ENCODE results near the gene ELL.

The ELL gene

DNA sequence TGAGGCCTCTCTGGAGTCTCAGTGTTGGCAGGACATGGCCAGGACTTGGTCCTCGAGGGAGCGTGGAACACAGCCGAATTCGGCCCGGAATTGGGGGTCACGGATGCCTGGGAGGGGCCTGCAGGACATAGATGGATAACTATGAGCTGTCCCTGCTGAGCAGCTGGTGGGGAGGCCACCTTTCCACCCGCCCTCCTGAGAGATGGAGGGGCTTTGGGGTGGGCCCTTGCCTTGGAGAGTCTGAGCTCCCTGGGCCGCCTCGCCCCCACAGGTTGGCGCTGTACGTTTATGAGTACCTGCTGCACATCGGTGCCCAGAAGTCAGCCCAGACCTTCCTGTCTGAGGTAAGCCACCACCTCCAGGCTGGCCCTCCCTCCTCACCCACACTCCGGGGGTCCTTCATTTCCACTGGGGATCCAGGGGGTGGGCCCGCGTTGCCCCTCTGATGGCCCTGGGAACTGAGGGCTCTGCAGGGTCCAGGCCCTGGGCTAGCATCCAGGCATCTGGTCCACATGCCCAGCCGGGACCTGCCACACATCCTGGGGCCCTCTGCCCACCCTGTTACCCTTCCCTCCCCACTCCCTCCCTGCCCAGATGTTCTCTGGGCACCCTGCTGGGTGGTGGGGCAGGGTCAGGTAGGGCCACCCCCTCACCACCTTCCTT is 94.7 kb downstream of the ELL start:
- H3K27ac ChIP-seq: no peak overlapping the region
- no peak for TF ChIP-seq CTCF (IDR thresholded peaks at IDR 0.05)
- no peak for TF ChIP-seq ZFX (IDR thresholded peaks at IDR 0.05; ENCODE audit: borderline replicate concordance)

DNA sequence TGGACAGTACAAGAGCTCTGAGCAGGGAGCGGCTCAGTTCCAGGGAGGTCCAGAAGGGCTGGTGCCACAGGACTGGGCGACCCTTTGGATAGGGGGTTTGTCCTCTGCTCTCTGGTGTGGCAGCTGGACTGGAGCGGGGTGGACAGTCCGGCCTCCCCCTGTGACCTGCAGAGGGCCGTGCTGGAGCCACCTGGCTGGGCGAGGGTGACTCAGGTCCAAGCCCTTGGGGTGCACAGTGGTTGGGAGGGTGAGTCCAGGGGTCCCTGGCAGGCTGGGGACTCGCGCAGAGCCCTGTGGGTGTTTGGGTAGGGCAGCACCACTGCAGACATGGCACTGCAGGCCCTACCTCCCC is 95.5 kb downstream of the ELL start:
- TF ChIP-seq CTCF (IDR thresholded peaks at IDR 0.05) (no peak), ZFX (IDR thresholded peaks at IDR 0.05; ENCODE audit: borderline replicate concordance) (no peak)
- no peak overlapping the region for H3K27ac ChIP-seq

GRCh38 chr19:18425515-18426415 is 96.1 kb downstream of the ELL start:
- TF ChIP-seq CTCF (IDR thresholded peaks at IDR 0.05): no peak
- TF ChIP-seq ZFX (IDR thresholded peaks at IDR 0.05; ENCODE audit: borderline replicate concordance): no peak
- no peak overlapping the region for H3K27ac ChIP-seq

GRCh38 chr19:18424890-18425514 is 96.9 kb downstream of the ELL start:
- TF ChIP-seq CTCF (IDR thresholded peaks at IDR 0.05): no peak
- H3K27ac ChIP-seq: no peak overlapping the region

GRCh38 chr19:18424122-18424889 is 97.6 kb downstream of the ELL start:
- H3K27ac ChIP-seq: no peak overlapping the region
- TF ChIP-seq ZFX (IDR thresholded peaks at IDR 0.05; ENCODE audit: borderline replicate concordance): no peak
- TF ChIP-seq CTCF (IDR thresholded peaks at IDR 0.05): no peak

GRCh38 chr19:18423258-18424020 is 98.4 kb downstream of the ELL start:
- TF ChIP-seq CTCF (IDR thresholded peaks at IDR 0.05) (no peak), ZFX (IDR thresholded peaks at IDR 0.05; ENCODE audit: borderline replicate concordance) (no peak)
- H3K27ac ChIP-seq: 0 out of 2 replicates have a peak overlapping the region, but pooled peaks have one; percentile 18
